ENCODE data around the gene CR1. TPM values are rescaled to one million over a fixed set of nuclear protein-coding genes. Genes with fewer than 3 reads are reported as not detected.
"Not testable (repeated sequence)": the region's sequence is repeated elsewhere in the genome, so short reads cannot be mapped to it uniquely, and the experiment has no call there.

The CR1 gene
- total RNA-seq, 3 donors from 2014 or later, result 0.84 to 7.2 (median 3.8) TPM

- H3K4me3 ChIP-seq, result no peak overlapping the region
- H3K9me3 ChIP-seq, result no peaks in the 10 kb centered on the region
- DNase-seq (no peak), ATAC-seq (no peak)
- TF ChIP-seq, protein P1, sequence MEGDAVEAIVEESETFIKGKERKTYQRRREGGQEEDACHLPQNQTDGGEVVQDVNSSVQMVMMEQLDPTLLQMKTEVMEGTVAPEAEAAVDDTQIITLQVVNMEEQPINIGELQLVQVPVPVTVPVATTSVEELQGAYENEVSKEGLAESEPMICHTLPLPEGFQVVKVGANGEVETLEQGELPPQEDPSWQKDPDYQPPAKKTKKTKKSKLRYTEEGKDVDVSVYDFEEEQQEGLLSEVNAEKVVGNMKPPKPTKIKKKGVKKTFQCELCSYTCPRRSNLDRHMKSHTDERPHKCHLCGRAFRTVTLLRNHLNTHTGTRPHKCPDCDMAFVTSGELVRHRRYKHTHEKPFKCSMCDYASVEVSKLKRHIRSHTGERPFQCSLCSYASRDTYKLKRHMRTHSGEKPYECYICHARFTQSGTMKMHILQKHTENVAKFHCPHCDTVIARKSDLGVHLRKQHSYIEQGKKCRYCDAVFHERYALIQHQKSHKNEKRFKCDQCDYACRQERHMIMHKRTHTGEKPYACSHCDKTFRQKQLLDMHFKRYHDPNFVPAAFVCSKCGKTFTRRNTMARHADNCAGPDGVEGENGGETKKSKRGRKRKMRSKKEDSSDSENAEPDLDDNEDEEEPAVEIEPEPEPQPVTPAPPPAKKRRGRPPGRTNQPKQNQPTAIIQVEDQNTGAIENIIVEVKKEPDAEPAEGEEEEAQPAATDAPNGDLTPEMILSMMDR (IDR thresholded peaks at IDR 0.05), result no peak
- H3K4me1 ChIP-seq (ENCODE audit: low read depth), result no peaks in the 10 kb centered on the region
- intact Hi-C loops (cut with DNase I, micrococcal nuclease), result no loop called here
- no peaks in the 10 kb centered on the region for H3K36me3 ChIP-seq (ENCODE audit: low read depth)
These were observed 180.2 kb downstream of the CR1 start for GRCh38 chr1:207676153-207676552.

- H3K9me3 ChIP-seq; ATAC-seq; DNase-seq; H3K4me3 ChIP-seq; H3K36me3 ChIP-seq (ENCODE audit: low read depth); H3K4me1 ChIP-seq (ENCODE audit: low read depth); intact Hi-C loops (cut with DNase I, micrococcal nuclease): not testable (repeated sequence)
These were observed 184.8 kb downstream of the CR1 start for GRCh38 chr1:207680590-207681388.

GRCh38 chr1:207682872-207683434 lies 187.0 kb downstream of the CR1 start:
- intact Hi-C loops (cut with DNase I, micrococcal nuclease), result not testable (repeated sequence)

GRCh38 chr1:207690551-207690950 lies 194.6 kb downstream of the CR1 start:
- intact Hi-C loops (cut with DNase I, micrococcal nuclease); H3K4me1 ChIP-seq (ENCODE audit: low read depth); H3K9me3 ChIP-seq; H3K36me3 ChIP-seq (ENCODE audit: low read depth); H3K4me3 ChIP-seq; DNase-seq; ATAC-seq: not testable (repeated sequence)

More at GRCh38 chr1:207682872-207683434, 187.0 kb downstream of the CR1 start:
- ATAC-seq; H3K4me3 ChIP-seq; DNase-seq; H3K4me1 ChIP-seq (ENCODE audit: low read depth); H3K36me3 ChIP-seq (ENCODE audit: low read depth); H3K9me3 ChIP-seq: not testable (repeated sequence)

- Histone ChIP-seq H3K9me3 (no peaks in the 10 kb centered on the region), H3K4me1 (ENCODE audit: low read depth) (no peaks in the 10 kb centered on the region), H3K36me3 (ENCODE audit: low read depth) (no peaks in the 10 kb centered on the region), H3K4me3 (no peak overlapping the region)
- ATAC-seq (no peak), DNase-seq (no peak)
- intact Hi-C loops (cut with DNase I, micrococcal nuclease), result no loop called here
- TF ChIP-seq, protein P1 (IDR thresholded peaks at IDR 0.05), result no peak
These were observed 195.1 kb downstream of the CR1 start for GRCh38 chr1:207691010-207691409.

Other genes with a start within 250 kb of the CR1 start
- 10 to 100 TPM; 40.1 to 53.0 (median 50.8) TPM for gene CD55, start 174.5 kb upstream of the CR1 start, total RNA-seq
- under 1 TPM in 2 of 3 donors, not detected in 1; 0.10 to 0.38 TPM for gene CR2, start 41.8 kb upstream of the CR1 start, total RNA-seq
- gene CR1L, start 149.0 kb downstream of the CR1 start, total RNA-seq, result not detected

Data from mucosa of descending colon (tissue), 3 donors.